Neural cell (in vitro differentiated cells): Measurements from ENCODE around the gene TRIO. TPM values are rescaled to one million over a fixed set of nuclear protein-coding genes. Genes with fewer than 3 reads are reported as not detected.

Source experiments
- H2AFZ ChIP-seq: fragments of 200-600, 300-800 bp; sonication (generic), shearing (Covaris generic); 2 replicates; pipeline ENCODE4 v1.6.0; 2014; ENCODE audit warnings: low read depth, mild to moderate bottlenecking, antibody characterized with exemption, low read length, moderate library complexity
- H3F3A ChIP-seq: fragments of 200-600 bp; shearing (Covaris generic); 2 replicates; pipeline ENCODE4 v1.6.1; 2016; ENCODE audit warnings: mild to moderate bottlenecking, moderate library complexity, mixed read lengths, antibody characterized with exemption, low read length; ENCODE audit not compliant: insufficient read depth, poor library complexity, severe bottlenecking
- H3K27ac ChIP-seq: fragments of 200-600, 300-800 bp; sonication (generic), shearing (Covaris generic); 2 replicates; pipeline ENCODE4 v1.5.1; 2014; ENCODE audit warnings: mild to moderate bottlenecking, low read length, moderate library complexity
- H3K27me3 ChIP-seq: fragments of 300-800, 200-600 bp; sonication (generic), shearing (Covaris generic); 2 replicates; pipeline ENCODE4 v1.6.0; 2014; ENCODE audit warnings: mild to moderate bottlenecking, low read depth, low read length, moderate library complexity; ENCODE audit not compliant: insufficient read depth
- H3K36me3 ChIP-seq: fragments of 300-800, 200-600 bp; sonication (generic), shearing (Covaris generic); 2 replicates; pipeline ENCODE4 v1.5.1; 2014; ENCODE audit warnings: mild to moderate bottlenecking, antibody characterized with exemption, low read length, moderate library complexity; ENCODE audit not compliant: insufficient read depth
- H3K4me2 ChIP-seq: fragments of 300-800, 200-600 bp; sonication (generic), shearing (Covaris generic); 2 replicates; pipeline ENCODE4 v1.6.0; 2014; ENCODE audit warnings: mild to moderate bottlenecking, low read length
- H3K4me3 ChIP-seq: fragments of 300-800, 200-600 bp; sonication (generic), shearing (Covaris generic); 2 replicates; pipeline ENCODE4 v1.5.1; 2014; ENCODE audit warnings: mild to moderate bottlenecking, low read length, moderate library complexity
- H3K79me2 ChIP-seq: fragments of 200-600 bp; shearing (Covaris generic); replicated peaks from 2 replicates; pipeline ENCODE4 v1.6.0; 2014; ENCODE audit warnings: mild to moderate bottlenecking, low read length, moderate library complexity; ENCODE audit not compliant: insufficient read depth
- H3K9ac ChIP-seq: fragments of 300-800, 200-600 bp; sonication (generic), shearing (Covaris generic); 2 replicates; pipeline ENCODE4 v1.6.1; 2016; ENCODE audit warnings: mild to moderate bottlenecking, low read length, mixed read lengths
- H3K9me2 ChIP-seq: fragments of 200-600 bp; shearing (Covaris generic); 2 replicates; pipeline ENCODE4 v1.6.1; 2016; ENCODE audit warnings: mild to moderate bottlenecking, low read length, mixed read lengths; ENCODE audit not compliant: insufficient read depth
- H3K9me3 ChIP-seq: fragments of 200-600, 300-800 bp; sonication (generic), shearing (Covaris generic); 2 replicates; pipeline ENCODE4 v1.6.1; 2016; ENCODE audit warnings: mild to moderate bottlenecking, mixed run types, low read length, moderate library complexity, mixed read lengths
- H4K20me1 ChIP-seq: fragments of 200-600 bp; shearing (Covaris generic); 2 replicates; pipeline ENCODE4 v1.6.1; 2016; ENCODE audit warnings: mild to moderate bottlenecking, mixed run types; ENCODE audit not compliant: insufficient read depth
- CTCF ChIP-seq: fragments of 450-650 bp; IDR thresholded peaks from 2 replicates; pipeline ENCODE4 v1.5.1; 2014; ENCODE audit warnings: antibody characterized with exemption, mild to moderate bottlenecking, moderate library complexity; ENCODE audit not compliant: poor library complexity, severe bottlenecking
- EP300 ChIP-seq: fragments of 450-650 bp; conservative IDR thresholded peaks from 2 replicates; pipeline ENCODE4 v1.6.1; 2014; ENCODE audit warnings: antibody characterized with exemption, mild to moderate bottlenecking, moderate library complexity; ENCODE audit not compliant: poor library complexity, severe bottlenecking
- EZH2 ChIP-seq: fragments of 200-600, 300-800 bp; shearing (Covaris generic), sonication (generic); IDR thresholded peaks from 2 replicates; pipeline ENCODE4 v1.6.1; 2014; ENCODE audit warnings: antibody characterized with exemption, low read length, borderline replicate concordance, mild to moderate bottlenecking; ENCODE audit not compliant: insufficient read depth, poor library complexity, severe bottlenecking
- MXI1 ChIP-seq: fragments of 450-650 bp; conservative IDR thresholded peaks from 2 replicates; pipeline ENCODE4 v1.6.1; 2014; ENCODE audit warnings: antibody characterized with exemption, mild to moderate bottlenecking; ENCODE audit not compliant: poor library complexity, severe bottlenecking
- POLR2AphosphoS5 ChIP-seq: IDR thresholded peaks from 2 replicates; pipeline ENCODE4 v1.6.1; 2012
- RAD21 ChIP-seq: fragments of 450-650 bp; conservative IDR thresholded peaks from 2 replicates; pipeline ENCODE4 v1.6.1; 2014; ENCODE audit warnings: antibody characterized with exemption, mild to moderate bottlenecking, moderate library complexity
- REST ChIP-seq: IDR thresholded peaks from 2 replicates; pipeline ENCODE4 v1.6.1; 2012; ENCODE audit warnings: borderline replicate concordance
- SMC3 ChIP-seq: fragments of 450-650 bp; conservative IDR thresholded peaks from 2 replicates; pipeline ENCODE4 v1.6.1; 2014; ENCODE audit warnings: antibody characterized with exemption, mild to moderate bottlenecking, moderate library complexity; ENCODE audit not compliant: poor library complexity
- TAF1 ChIP-seq: IDR thresholded peaks from 2 replicates; pipeline ENCODE4 v1.6.1; 2012; ENCODE audit warnings: low read depth
- polyA plus RNA-seq: library from polyadenylated mRNA; depleted of rRNA; stranded (reverse); fragments of >200 nt; gene quantifications from 2 replicates; pipeline ENCODE4 v1.2.3, GENCODE V29; 2014

TRIO gene
- polyA plus RNA-seq, 1 donor from 2014 or later = 168 TPM

DNA sequence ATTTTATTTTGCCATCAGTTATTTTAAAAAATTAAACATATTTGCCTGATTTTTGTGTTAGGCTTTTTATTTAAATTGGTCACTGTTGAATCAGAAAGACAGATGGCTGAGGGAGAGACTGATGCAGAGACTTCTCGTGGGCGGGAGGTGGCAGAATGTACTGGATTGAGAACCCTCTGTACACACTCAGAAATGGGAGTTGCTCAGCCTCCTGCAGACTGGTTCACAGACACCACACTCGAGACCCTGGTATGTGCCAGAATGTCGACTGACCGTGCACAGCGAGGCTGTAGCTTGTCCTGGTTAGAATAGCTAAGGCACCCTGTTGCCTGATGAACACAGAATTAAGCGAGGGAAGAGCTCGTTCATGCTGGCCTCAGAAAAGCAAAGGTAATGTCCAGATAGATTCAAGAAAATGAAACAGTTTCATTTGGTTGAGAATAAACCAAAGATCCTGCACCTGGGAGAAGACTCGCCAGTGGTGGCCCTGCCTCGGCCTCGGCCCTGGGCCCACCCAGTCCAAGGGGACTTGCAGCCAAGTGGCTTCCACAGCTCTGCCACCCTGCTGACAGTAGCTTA lies 367.1 kb downstream of the TRIO start:
- peaks cover 12% of the 10 kb centered on the region for H3K36me3 ChIP-seq
- no peaks in the 10 kb centered on the region for H3F3A ChIP-seq
- H3K9me2 ChIP-seq = no peaks in the 10 kb centered on the region
- H3K4me2 ChIP-seq = no peak overlapping the region
- TF ChIP-seq EP300 (no peak), POLR2AphosphoS5 (no peak), EZH2 (no peak), RAD21 (no peak), TAF1 (no peak), SMC3 (no peak), CTCF (no peak), MXI1 (no peak), REST (no peak)
- no peaks in the 10 kb centered on the region for H3K27me3 ChIP-seq
- H2AFZ ChIP-seq = no peak overlapping the region
- no peaks in the 10 kb centered on the region for H4K20me1 ChIP-seq
- no peak overlapping the region for H3K9ac ChIP-seq
- no peaks in the 10 kb centered on the region for H3K79me2 ChIP-seq
- H3K4me3 ChIP-seq = no peak overlapping the region
- no peaks in the 10 kb centered on the region for H3K9me3 ChIP-seq
- no peak overlapping the region for H3K27ac ChIP-seq

- no peaks in the 10 kb centered on the region for H3K9me2 ChIP-seq
- TF ChIP-seq MXI1 (no peak), EP300 (no peak), POLR2AphosphoS5 (no peak), EZH2 (no peak), TAF1 (no peak), RAD21 (no peak), REST (no peak), SMC3 (no peak), CTCF (no peak)
- H3K36me3 ChIP-seq = peaks cover 12% of the 10 kb centered on the region
- H3K9me3 ChIP-seq = no peaks in the 10 kb centered on the region
- H3K9ac ChIP-seq = no peak overlapping the region
- no peaks in the 10 kb centered on the region for H3K79me2 ChIP-seq
- H3K4me3 ChIP-seq = no peak overlapping the region
- no peak overlapping the region for H2AFZ ChIP-seq
- H3F3A ChIP-seq = no peaks in the 10 kb centered on the region
- no peaks in the 10 kb centered on the region for H3K27me3 ChIP-seq
- H4K20me1 ChIP-seq = no peaks in the 10 kb centered on the region
- H3K4me2 ChIP-seq = no peak overlapping the region
- H3K27ac ChIP-seq = no peak overlapping the region
These were observed 367.7 kb downstream of the TRIO start for GRCh38 chr5:14510880-14511279.
